Duodenal mucosa (tissue), 2 donors: ENCODE data around the gene CEBPZ.

Experiments
- H3K27ac ChIP-seq: one replicate; pipeline ENCODE4 v1.7.0; 2013; ENCODE audit warnings: low read depth, low read length
- H3K27me3 ChIP-seq, 2 donors: one replicate each; pipeline ENCODE4 v1.7.0; 2013; ENCODE audit warnings: low read length in 2 of 2, control low read depth in 1 of 2; ENCODE audit not compliant: insufficient read depth in 2 of 2, control insufficient read depth in 1 of 2
- H3K36me3 ChIP-seq, 2 donors: one replicate each; pipeline ENCODE4 v1.7.0; 2013; ENCODE audit warnings: low read length in 2 of 2, control low read depth in 1 of 2; ENCODE audit not compliant: insufficient read depth in 2 of 2, control insufficient read depth in 1 of 2
- H3K4me1 ChIP-seq, 2 donors: one replicate each; pipeline ENCODE4 v1.7.0; 2013; ENCODE audit warnings: low read length in 2 of 2, control low read depth in 1 of 2; ENCODE audit not compliant: insufficient read depth in 2 of 2, control insufficient read depth in 1 of 2
- H3K4me3 ChIP-seq, 2 donors: one replicate each; pipeline ENCODE4 v1.7.0; 2013; ENCODE audit warnings: low read length in 2 of 2, low read depth in 1 of 2
- H3K9ac ChIP-seq, 2 donors: one replicate each; pipeline ENCODE4 v1.7.0; 2013; ENCODE audit warnings: low read length in 2 of 2, low read depth in 1 of 2
- H3K9me3 ChIP-seq, 2 donors: one replicate each; pipeline ENCODE4 v1.7.0; 2013; ENCODE audit warnings: low read length in 2 of 2, control low read depth in 1 of 2; ENCODE audit not compliant: control insufficient read depth in 1 of 2

CEBPZ gene

GRCh38 chr2:37231241-37232130, at the start of gene CEBPZ, which contains the start of gene NDUFAF7:
Gene CEBPZ, minus strand, starts transcription at chr2:37231596. Its CDS starts 29 bp downstream, at chr2:37231567.
Gene NDUFAF7, plus strand, starts transcription at chr2:37231658. Its CDS starts 48 bp downstream, at chr2:37231706.
- Histone ChIP-seq H3K27ac (peak within 1 kb of the TSS; percentile 95), H3K36me3 (peaks cover 13 to 20% of the 10 kb centered on the region in 2 donors), H3K9ac (peak within 1 kb of the TSS; percentile 90 to 95), H3K4me3 (peak within 1 kb of the TSS; percentile 85 to 99), H3K27me3 (no peaks in the 10 kb centered on the region), H3K9me3 (no peaks in the 10 kb centered on the region), H3K4me1 (peaks cover 30 to 32% of the 10 kb centered on the region in 2 donors)

- Histone ChIP-seq H3K9me3 (no peaks in the 10 kb centered on the region), H3K27ac (no peak overlapping the region), H3K9ac (no peak overlapping the region), H3K4me1 (no peaks in the 10 kb centered on the region), H3K27me3 (no peaks in the 10 kb centered on the region), H3K36me3 (peaks cover 15 to 46% of the 10 kb centered on the region in 2 donors), H3K4me3 (no peak overlapping the region)
Measured at GRCh38 chr2:37276291-37276690, 44.9 kb upstream of the CEBPZ start.

- Histone ChIP-seq H3K4me3 (no peak overlapping the region), H3K4me1 (no peaks in the 10 kb centered on the region), H3K27me3 (no peaks in the 10 kb centered on the region), H3K36me3 (peaks cover 20 to 47% of the 10 kb centered on the region in 2 donors), H3K27ac (no peak overlapping the region), H3K9ac (no peak overlapping the region), H3K9me3 (no peaks in the 10 kb centered on the region)
Measured at GRCh38 chr2:37274359-37274965, 43.1 kb upstream of the CEBPZ start.

- H3K36me3 ChIP-seq = peaks cover 23 to 57% of the 10 kb centered on the region in 2 donors
- H3K27ac ChIP-seq = no peak overlapping the region
- H3K4me3 ChIP-seq = no peak overlapping the region
- no peaks in the 10 kb centered on the region for H3K27me3 ChIP-seq
- no peak overlapping the region for H3K9ac ChIP-seq
- no peaks in the 10 kb centered on the region for H3K9me3 ChIP-seq
- H3K4me1 ChIP-seq = no peaks in the 10 kb centered on the region
Measured at GRCh38 chr2:37271376-37272067, 40.1 kb upstream of the CEBPZ start.

GRCh38 chr2:37268111-37268510, 36.7 kb upstream of the CEBPZ start:
- no peaks in the 10 kb centered on the region for H3K9me3 ChIP-seq
- H3K4me3 ChIP-seq = no peak overlapping the region
- H3K36me3 ChIP-seq = peaks cover 18 to 42% of the 10 kb centered on the region in 2 donors
- no peak overlapping the region for H3K27ac ChIP-seq
- H3K9ac ChIP-seq = no peak overlapping the region
- H3K27me3 ChIP-seq = no peaks in the 10 kb centered on the region
- no peaks in the 10 kb centered on the region for H3K4me1 ChIP-seq

- H3K9me3 ChIP-seq = no peaks in the 10 kb centered on the region
- H3K4me1 ChIP-seq = no peaks in the 10 kb centered on the region
- peaks cover 18 to 41% of the 10 kb centered on the region in 2 donors for H3K36me3 ChIP-seq
- H3K27me3 ChIP-seq = no peaks in the 10 kb centered on the region
- no peak overlapping the region for H3K27ac ChIP-seq
- no peak overlapping the region for H3K9ac ChIP-seq
- no peak overlapping the region for H3K4me3 ChIP-seq
Measured at GRCh38 chr2:37267685-37268084, 36.3 kb upstream of the CEBPZ start.

- Histone ChIP-seq H3K4me1 (no peaks in the 10 kb centered on the region), H3K27me3 (no peaks in the 10 kb centered on the region), H3K27ac (no peak overlapping the region), H3K9ac (no peak overlapping the region), H3K36me3 (peaks cover 19 to 33% of the 10 kb centered on the region in 2 donors), H3K9me3 (no peaks in the 10 kb centered on the region), H3K4me3 (no peak overlapping the region)
Measured at GRCh38 chr2:37263839-37264238, 32.4 kb upstream of the CEBPZ start.

GRCh38 chr2:37262522-37262921, 31.1 kb upstream of the CEBPZ start:
- Histone ChIP-seq H3K27ac (no peak overlapping the region), H3K4me1 (no peaks in the 10 kb centered on the region), H3K9ac (no peak overlapping the region), H3K9me3 (no peaks in the 10 kb centered on the region), H3K4me3 (no peak overlapping the region), H3K36me3 (peaks cover 20 to 38% of the 10 kb centered on the region in 2 donors), H3K27me3 (no peaks in the 10 kb centered on the region)

GRCh38 chr2:37250869-37251740, 19.7 kb upstream of the CEBPZ start:
- Histone ChIP-seq H3K36me3 (peaks cover 36 to 89% of the 10 kb centered on the region in 2 donors), H3K4me1 (no peaks in the 10 kb centered on the region), H3K27ac (no peak overlapping the region), H3K9me3 (no peaks in the 10 kb centered on the region), H3K4me3 (no peak overlapping the region), H3K27me3 (no peaks in the 10 kb centered on the region), H3K9ac (no peak overlapping the region)
